Smooth muscle cell (in vitro differentiated cells): Measurements from ENCODE around the gene NDUFA8. TPM values are rescaled to one million over a fixed set of nuclear protein-coding genes. Genes with fewer than 3 reads are reported as not detected.

ENCODE experiments used
- DNase-seq: peaks from one replicate; lab custom pipeline; 2025; ENCODE audit not compliant: unreplicated experiment; lab: John Stamatoyannopoulos, UW
- H2AFZ ChIP-seq: fragments of 200-600 bp; sonication (generic); 2 replicates; pipeline ENCODE4 v1.6.0; 2016; ENCODE audit warnings: antibody characterized with exemption, low read depth, mild to moderate bottlenecking
- H3F3A ChIP-seq: fragments of 200-600 bp; sonication (generic); 2 replicates; pipeline ENCODE4 v1.6.0; 2017; ENCODE audit warnings: antibody characterized with exemption, low read depth
- H3K27ac ChIP-seq: fragments of 200-600 bp; sonication (generic); 2 replicates; pipeline ENCODE4 v1.5.1; 2016; ENCODE audit warnings: low read depth, mild to moderate bottlenecking
- H3K27me3 ChIP-seq: fragments of 200-600 bp; sonication (generic); 2 replicates; pipeline ENCODE4 v1.6.1; 2016; ENCODE audit warnings: low read depth, mild to moderate bottlenecking
- H3K36me3 ChIP-seq: fragments of 200-600 bp; sonication (generic); 2 replicates; pipeline ENCODE4 v1.5.1; 2016; ENCODE audit warnings: low read depth
- H3K4me1 ChIP-seq: fragments of 200-600 bp; sonication (generic); 2 replicates; pipeline ENCODE4 v1.5.1; 2016; ENCODE audit warnings: low read depth
- H3K4me2 ChIP-seq: fragments of 200-600 bp; sonication (generic); 2 replicates; pipeline ENCODE4 v1.6.0; 2016; ENCODE audit warnings: mild to moderate bottlenecking
- H3K4me3 ChIP-seq: fragments of 200-600 bp; sonication (generic); 2 replicates; pipeline ENCODE4 v1.5.1; 2016; ENCODE audit warnings: mild to moderate bottlenecking
- H3K79me2 ChIP-seq: fragments of 200-600 bp; sonication (generic); 2 replicates; pipeline ENCODE4 v1.6.0; 2016; ENCODE audit warnings: low read depth, mild to moderate bottlenecking
- H3K9ac ChIP-seq: fragments of 200-600 bp; sonication (generic); 2 replicates; pipeline ENCODE4 v1.6.0; 2016; ENCODE audit warnings: low read depth
- H3K9me3 ChIP-seq: fragments of 200-600 bp; sonication (generic); replicated peaks from 2 replicates; pipeline ENCODE4 v1.5.1; 2016; ENCODE audit warnings: low read depth
- H4K20me1 ChIP-seq: fragments of 200-600 bp; sonication (generic); 2 replicates; pipeline ENCODE4 v1.6.0; 2016; ENCODE audit warnings: low read depth
- CTCF ChIP-seq: fragments of 200-600 bp; sonication (generic); IDR thresholded peaks from 2 replicates; pipeline ENCODE4 v1.5.1; 2017; ENCODE audit warnings: borderline replicate concordance, mild to moderate bottlenecking, antibody characterized with exemption; ENCODE audit not compliant: insufficient read depth, poor library complexity, severe bottlenecking
- WGBS: methylation state at CpG from one replicate; pipeline ENCODE4 v1.1.7; 2016; ENCODE audit warnings: low lambda C conversion rate; 5-methylcytosine and 5-hydroxymethylcytosine counted together
- polyA plus RNA-seq: library from polyadenylated mRNA; unstranded; fragments of >200 nt; fragmentation: Nextera tagmentation; extraction: Ambion mirVana; gene quantifications from 2 replicates; pipeline ENCODE4 v1.2.1, GENCODE V29; 2016
- total RNA-seq: library from RNA; depleted of rRNA; stranded (reverse); fragments of >200 nt; gene quantifications from 2 replicates; pipeline ENCODE4 v1.2.3, GENCODE V29; 2014

NDUFA8 gene
- total and polyA plus RNA-seq, 2 experiments from 2014 or later: 47.5 to 126 TPM

GRCh38 chr9:122173670-122174069, 14.1 kb upstream of the NDUFA8 start:
- peaks cover 21% of the 10 kb centered on the region for H3K27me3 ChIP-seq
- H3K4me3 ChIP-seq: no peak overlapping the region
- H3K4me2 ChIP-seq: no peak overlapping the region
- DNase-seq: no peak
- no peaks in the 10 kb centered on the region for H4K20me1 ChIP-seq
- 74% methylated on average over 3 of the region's 3 CpGs for WGBS
- H3K9ac ChIP-seq: no peak overlapping the region
- no peaks in the 10 kb centered on the region for H3K36me3 ChIP-seq
- no peaks in the 10 kb centered on the region for H3K4me1 ChIP-seq
- H3F3A ChIP-seq: no peaks in the 10 kb centered on the region
- H2AFZ ChIP-seq: no peak overlapping the region
- no peak for TF ChIP-seq CTCF
- H3K9me3 ChIP-seq: no peaks in the 10 kb centered on the region
- no peaks in the 10 kb centered on the region for H3K79me2 ChIP-seq
- H3K27ac ChIP-seq: no peak overlapping the region

DNA sequence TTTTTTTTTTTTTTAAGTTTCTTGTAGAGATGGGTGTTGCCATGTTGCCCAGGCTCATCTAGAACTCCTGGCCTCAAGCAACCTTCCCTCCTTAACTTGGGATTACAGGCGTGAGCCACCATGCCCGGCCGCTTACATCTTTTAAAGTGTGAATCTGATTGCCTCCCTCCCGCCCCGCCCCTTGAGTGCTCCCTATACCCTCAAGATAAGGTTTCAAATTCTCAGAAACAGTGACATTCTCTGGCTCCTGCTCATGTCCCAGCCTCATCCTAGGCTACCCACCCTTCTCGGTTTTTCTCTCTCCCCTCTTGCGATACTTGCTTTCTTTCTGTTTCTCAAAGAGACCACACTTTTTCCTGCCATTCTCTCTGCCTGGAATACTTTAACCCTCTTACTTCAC, 12.6 kb upstream of the NDUFA8 start:
- H3K4me3 ChIP-seq: no peak overlapping the region
- H2AFZ ChIP-seq: no peak overlapping the region
- no peak for TF ChIP-seq CTCF
- no peak overlapping the region for H3K9ac ChIP-seq
- no peaks in the 10 kb centered on the region for H3K9me3 ChIP-seq
- H3K27me3 ChIP-seq: peaks cover 17% of the 10 kb centered on the region
- H3K27ac ChIP-seq: no peak overlapping the region
- H3K4me2 ChIP-seq: no peak overlapping the region
- H3F3A ChIP-seq: no peaks in the 10 kb centered on the region
- 89% methylated on average over 7 of the region's 7 CpGs for WGBS
- no peak for DNase-seq
- no peaks in the 10 kb centered on the region for H3K36me3 ChIP-seq
- no peaks in the 10 kb centered on the region for H3K4me1 ChIP-seq
- no peaks in the 10 kb centered on the region for H4K20me1 ChIP-seq
- no peaks in the 10 kb centered on the region for H3K79me2 ChIP-seq

DNA sequence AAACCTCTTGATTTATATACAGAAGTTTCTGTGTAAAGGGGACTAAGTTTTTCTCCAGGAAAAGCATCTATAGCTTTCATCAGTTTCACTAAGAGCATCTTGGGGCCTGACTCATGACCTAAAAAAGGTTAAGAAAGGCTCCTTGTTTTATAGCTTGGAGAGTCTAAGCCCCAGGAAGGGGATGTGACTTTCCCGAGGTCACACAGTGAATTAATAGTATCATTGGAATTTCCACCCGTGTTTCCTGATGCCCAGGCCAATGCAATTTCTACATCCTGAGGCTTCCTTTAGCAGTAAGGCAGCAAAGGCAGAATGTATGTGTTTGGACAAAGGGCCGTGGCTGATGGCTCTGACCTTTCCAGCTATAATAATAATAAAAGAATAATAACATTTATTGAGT, 8.8 kb upstream of the NDUFA8 start:
- no peaks in the 10 kb centered on the region for H3F3A ChIP-seq
- H3K27me3 ChIP-seq: peaks cover 12% of the 10 kb centered on the region
- no peaks in the 10 kb centered on the region for H3K36me3 ChIP-seq
- H3K9ac ChIP-seq: no peak overlapping the region
- 74% methylated on average over 3 of the region's 3 CpGs for WGBS
- H3K4me2 ChIP-seq: no peak overlapping the region
- TF ChIP-seq CTCF: no peak
- DNase-seq: no peak
- no peak overlapping the region for H2AFZ ChIP-seq
- no peak overlapping the region for H3K27ac ChIP-seq
- no peaks in the 10 kb centered on the region for H3K79me2 ChIP-seq
- no peaks in the 10 kb centered on the region for H4K20me1 ChIP-seq
- no peak overlapping the region for H3K4me3 ChIP-seq
- H3K4me1 ChIP-seq: no peaks in the 10 kb centered on the region
- H3K9me3 ChIP-seq: no peaks in the 10 kb centered on the region

GRCh38 chr9:122164286-122164685, 4.7 kb upstream of the NDUFA8 start:
- Histone ChIP-seq H3K36me3 (no peaks in the 10 kb centered on the region), H3K4me2 (no peak overlapping the region), H2AFZ (no peak overlapping the region), H3K9ac (no peak overlapping the region), H3K4me1 (no peaks in the 10 kb centered on the region), H3K27me3 (peaks cover 5% of the 10 kb centered on the region), H3K9me3 (peaks cover 4% of the 10 kb centered on the region), H3K27ac (no peak overlapping the region), H3K4me3 (no peak overlapping the region), H4K20me1 (no peaks in the 10 kb centered on the region), H3K79me2 (peaks cover 2% of the 10 kb centered on the region), H3F3A (no peaks in the 10 kb centered on the region)
- no peak for TF ChIP-seq CTCF
- DNase-seq: no peak
- WGBS: 48% methylated on average over 2 of the region's 2 CpGs
